ENCODE data around the gene AKR7A2. TPM values are rescaled to one million over a fixed set of nuclear protein-coding genes. Genes with fewer than 3 reads are reported as not detected.

Gene AKR7A2
- polyA plus RNA-seq, 3 donors: 19.5 to 117 (median 89.3) TPM

DNA sequence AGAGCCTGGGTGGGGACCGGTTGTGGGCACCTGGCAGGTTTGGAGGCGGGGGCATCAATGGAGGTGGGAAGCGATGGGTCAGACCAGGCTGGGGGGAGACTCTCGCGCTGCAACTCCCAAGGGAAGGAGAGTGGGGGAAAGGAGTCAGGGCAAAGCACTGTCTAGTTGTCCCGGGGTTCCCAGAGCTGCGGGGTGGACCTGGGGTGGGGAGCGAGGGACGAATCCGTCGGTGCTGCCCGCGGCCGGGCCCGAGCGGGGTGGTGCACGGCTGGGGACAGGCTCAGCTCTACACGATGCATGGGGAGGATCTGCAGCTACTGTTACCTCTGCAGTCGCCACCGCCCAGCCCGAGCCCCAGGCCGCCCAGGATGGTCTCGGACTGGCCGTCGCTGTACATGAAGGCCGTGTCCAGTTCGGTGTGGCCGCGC is 427 bp downstream of the AKR7A2 start:
- Histone ChIP-seq H3K9me3 (replicated peaks in 1 of 2; ENCODE audit: control insufficient read depth in 1 of 2, insufficient read depth in 1 of 2, low read length in 2 of 2) (no peaks in the 10 kb centered on the region), H4K20me1 (ENCODE audit: insufficient read depth, low read length) (peaks cover 31% of the 10 kb centered on the region), H2AFZ (ENCODE audit: insufficient read depth, low read depth, low read length, poor library complexity, severe bottlenecking) (peak overlapping the region; percentile 99), H3K4me2 (replicated peaks; ENCODE audit: extremely low read depth, low read length, poor library complexity, severe bottlenecking) (peak overlapping the region; percentile 91), H3K79me2 (ENCODE audit: insufficient read depth, low read length) (peaks cover 46% of the 10 kb centered on the region), H3K9ac (ENCODE audit: insufficient read depth, low read length, poor library complexity, severe bottlenecking) (peak overlapping the region; percentile 92), H3K4me1 (ENCODE audit: control insufficient read depth in 1 of 2, insufficient read depth in 2 of 2, low read length in 2 of 2) (peaks cover 52 to 56% of the 10 kb centered on the region in 2 donors), H3K4me3 (replicated peaks in 1 of 3; ENCODE audit: low read depth in 2 of 3, low read length in 3 of 3) (peak overlapping the region; percentile 69 to 90 (median 69)), H3K36me3 (replicated peaks in 1 of 2; ENCODE audit: control insufficient read depth in 1 of 2, insufficient read depth in 2 of 2, low read length in 2 of 2) (peaks cover 10 to 24% of the 10 kb centered on the region in 2 donors), H3K27ac (ENCODE audit: low read depth in 1 of 2, low read length in 2 of 2) (peak overlapping the region in 1 of 2 donors; percentile 75), H3K27me3 (ENCODE audit: control insufficient read depth in 2 of 2, insufficient read depth in 2 of 2, low read length in 2 of 2) (no peaks in the 10 kb centered on the region)
- WGBS (ENCODE audit: insufficient coverage): under 1% methylated on average over 29 of the region's 29 CpGs
- H3K4me1 Mint-ChIP-seq: peaks cover 54% of the 10 kb centered on the region
- peaks cover 0 to 3% (median 0%) of the 10 kb centered on the region in 7 donors for H3K9me3 Mint-ChIP-seq
- TF ChIP-seq, protein P1, sequence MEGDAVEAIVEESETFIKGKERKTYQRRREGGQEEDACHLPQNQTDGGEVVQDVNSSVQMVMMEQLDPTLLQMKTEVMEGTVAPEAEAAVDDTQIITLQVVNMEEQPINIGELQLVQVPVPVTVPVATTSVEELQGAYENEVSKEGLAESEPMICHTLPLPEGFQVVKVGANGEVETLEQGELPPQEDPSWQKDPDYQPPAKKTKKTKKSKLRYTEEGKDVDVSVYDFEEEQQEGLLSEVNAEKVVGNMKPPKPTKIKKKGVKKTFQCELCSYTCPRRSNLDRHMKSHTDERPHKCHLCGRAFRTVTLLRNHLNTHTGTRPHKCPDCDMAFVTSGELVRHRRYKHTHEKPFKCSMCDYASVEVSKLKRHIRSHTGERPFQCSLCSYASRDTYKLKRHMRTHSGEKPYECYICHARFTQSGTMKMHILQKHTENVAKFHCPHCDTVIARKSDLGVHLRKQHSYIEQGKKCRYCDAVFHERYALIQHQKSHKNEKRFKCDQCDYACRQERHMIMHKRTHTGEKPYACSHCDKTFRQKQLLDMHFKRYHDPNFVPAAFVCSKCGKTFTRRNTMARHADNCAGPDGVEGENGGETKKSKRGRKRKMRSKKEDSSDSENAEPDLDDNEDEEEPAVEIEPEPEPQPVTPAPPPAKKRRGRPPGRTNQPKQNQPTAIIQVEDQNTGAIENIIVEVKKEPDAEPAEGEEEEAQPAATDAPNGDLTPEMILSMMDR (IDR thresholded peaks at IDR 0.05): no peak
- H3K36me3 Mint-ChIP-seq: peaks cover 19 to 23% of the 10 kb centered on the region in 2 donors
- no peak for DNase-seq
- H3K27me3 Mint-ChIP-seq (ENCODE audit: low read depth in 3 of 3): peaks cover 0 to 4% (median 0%) of the 10 kb centered on the region in 3 donors
- peak overlapping the region in 5 of 7 donors; percentile 49 to 81 (median 55) for H3K27ac Mint-ChIP-seq
- peak overlapping the region; percentile 81 to 90 for H3K4me3 Mint-ChIP-seq
- intact Hi-C loops (cut with micrococcal nuclease): loop anchor here (5.0 kb wide), 4 partner anchors 59 to 354 kb away; partner anchors contain the start of genes EMC1 (in 1 of the 2), IFFO2 (in 1 of the 2) and MRTO4 (in 1 of the 2)

DNA sequence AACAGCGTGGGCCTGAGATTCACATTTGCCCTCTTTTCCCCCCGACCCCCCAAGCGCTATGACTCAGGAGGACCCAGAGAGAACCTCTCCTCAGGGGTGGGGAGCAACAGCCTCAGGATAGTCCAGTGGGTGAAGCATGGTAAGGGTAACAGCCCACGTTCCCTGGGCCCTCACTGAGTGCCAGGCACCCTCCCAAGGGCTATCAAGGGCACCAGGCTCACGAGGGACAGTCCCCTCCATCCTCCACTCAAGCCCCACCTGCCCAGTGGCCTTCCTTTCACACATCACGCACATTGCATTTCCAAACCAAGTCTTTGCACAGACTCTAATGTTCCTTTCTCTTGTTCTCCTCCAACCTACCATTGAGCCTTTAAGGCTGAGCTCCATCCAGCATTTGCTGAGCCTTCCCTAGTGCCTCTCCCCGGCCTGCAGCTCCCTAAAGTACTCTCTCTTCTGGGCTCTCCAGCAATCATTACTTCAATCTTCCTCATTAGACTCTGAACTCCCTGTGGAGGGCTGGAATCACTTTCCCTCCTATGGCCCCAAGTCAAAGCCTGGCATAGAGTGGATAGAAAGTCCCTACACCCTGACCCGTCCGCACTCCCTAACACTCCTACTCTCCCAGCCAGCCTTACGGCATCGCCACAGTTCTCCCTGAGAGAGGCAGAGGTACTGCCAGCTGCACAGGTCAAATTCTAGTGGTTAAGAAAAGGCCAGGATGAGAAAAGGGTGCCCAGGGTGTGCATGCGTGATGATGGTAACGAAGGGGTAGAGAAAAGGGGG is 1.0 kb downstream of the AKR7A2 start:
- H3K27me3 Mint-ChIP-seq (ENCODE audit: low read depth in 3 of 3): peaks cover 0 to 4% (median 0%) of the 10 kb centered on the region in 3 donors
- H3K9me3 ChIP-seq (replicated peaks in 1 of 2; ENCODE audit: control insufficient read depth in 1 of 2, insufficient read depth in 1 of 2, low read length in 2 of 2): no peaks in the 10 kb centered on the region
- peaks cover 24 to 27% of the 10 kb centered on the region in 2 donors for H3K36me3 Mint-ChIP-seq
- no peaks in the 10 kb centered on the region for H3K27me3 ChIP-seq (ENCODE audit: control insufficient read depth in 2 of 2, insufficient read depth in 2 of 2, low read length in 2 of 2)
- H3K4me3 Mint-ChIP-seq: peak overlapping the region; percentile 81 to 90
- peak overlapping the region; percentile 99 for H2AFZ ChIP-seq (ENCODE audit: insufficient read depth, low read depth, low read length, poor library complexity, severe bottlenecking)
- H3K9me3 Mint-ChIP-seq: peaks cover 0 to 3% (median 0%) of the 10 kb centered on the region in 7 donors
- H3K27ac Mint-ChIP-seq: peak overlapping the region in 6 of 7 donors; percentile 49 to 81 (median 63)
- peaks cover 48% of the 10 kb centered on the region for H3K4me1 Mint-ChIP-seq
- no peak for DNase-seq
- TF ChIP-seq, protein P1 (IDR thresholded peaks at IDR 0.05): no peak
- peak overlapping the region; percentile 69 to 90 (median 69) for H3K4me3 ChIP-seq (replicated peaks in 1 of 3; ENCODE audit: low read depth in 2 of 3, low read length in 3 of 3)
- 53% methylated on average over 6 of the region's 13 CpGs for WGBS (ENCODE audit: insufficient coverage)
- peak overlapping the region in 1 of 2 donors; percentile 75 for H3K27ac ChIP-seq (ENCODE audit: low read depth in 1 of 2, low read length in 2 of 2)
- peak overlapping the region; percentile 91 for H3K4me2 ChIP-seq (replicated peaks; ENCODE audit: extremely low read depth, low read length, poor library complexity, severe bottlenecking)
- peak overlapping the region; percentile 92 for H3K9ac ChIP-seq (ENCODE audit: insufficient read depth, low read length, poor library complexity, severe bottlenecking)
- peaks cover 46 to 50% of the 10 kb centered on the region in 2 donors for H3K4me1 ChIP-seq (ENCODE audit: control insufficient read depth in 1 of 2, insufficient read depth in 2 of 2, low read length in 2 of 2)
- peaks cover 40% of the 10 kb centered on the region for H3K79me2 ChIP-seq (ENCODE audit: insufficient read depth, low read length)
- H4K20me1 ChIP-seq (ENCODE audit: insufficient read depth, low read length): peaks cover 25% of the 10 kb centered on the region
- peaks cover 16 to 30% of the 10 kb centered on the region in 2 donors for H3K36me3 ChIP-seq (replicated peaks in 1 of 2; ENCODE audit: control insufficient read depth in 1 of 2, insufficient read depth in 2 of 2, low read length in 2 of 2)
- intact Hi-C loops (cut with micrococcal nuclease): loop anchor here (5.0 kb wide), 4 partner anchors 59 to 354 kb away; partner anchors contain the start of genes EMC1 (in 1 of the 2), IFFO2 (in 1 of the 2) and MRTO4 (in 1 of the 2)
